Endothelial cell of umbilical vein (primary cell): Measurements from ENCODE around the gene HS3ST1. TPM values are rescaled to one million over a fixed set of nuclear protein-coding genes. Genes with fewer than 3 reads are reported as not detected.

Experiments used
- BruUV-seq: library from RNA; stranded (reverse); fragments of 400-500 nt; replicated peaks from 2 replicates; lab custom pipeline; 2021; lab: Mats Ljungman, UMichigan
- CTCF ChIA-PET: fragments of 300-600, 350-600 bp; sonication (Branson Sonifier 250); formaldehyde crosslinking; loops from one replicate; lab custom pipeline; 2021; ENCODE audit warnings: antibody characterized with exemption, inconsistent platforms; lab: Charles Lee
- POLR2A ChIA-PET: fragments of 300-600, 350-600 bp; sonication (Branson Sonifier 250); formaldehyde crosslinking; loops from one replicate; lab custom pipeline; 2021; ENCODE audit warnings: antibody characterized with exemption, inconsistent platforms; lab: Charles Lee
- DNase-seq: peaks from one replicate; pipeline ENCODE4 v3.0.0-alpha.2; 2011; ENCODE audit warnings: low read depth, low spot score
- FAIRE-seq: peaks from 2 replicates; lab custom pipeline; 2011; peaks lifted over from hg19 to GRCh38; lab: Jason Lieb, UNC
- H2AFZ ChIP-seq: 2 replicates; pipeline ENCODE4 v1.6.0; 2012; ENCODE audit warnings: low read depth, low read length, control low read depth, inconsistent platforms
- H3K27ac ChIP-seq: 2 replicates; pipeline ENCODE4 v1.5.1; 2011; ENCODE audit warnings: low read depth, mild to moderate bottlenecking, control low read depth, low read length, moderate library complexity; ENCODE audit not compliant: insufficient read depth
- H3K27me3 ChIP-seq, 2 experiments: 2 replicates each; pipeline versions ENCODE4 v1.6.0 to v1.6.1; 2011; ENCODE audit warnings: low read length in 2 of 2, mixed read lengths in 1 of 2; ENCODE audit not compliant: control insufficient read depth in 2 of 2, insufficient read depth in 2 of 2
- H3K36me3 ChIP-seq, 2 experiments: 2 replicates in 1 of 2; 3 replicates in 1 of 2; pipeline ENCODE4 v1.5.1; 2011; ENCODE audit warnings: low read length in 2 of 2, mild to moderate bottlenecking in 1 of 2, moderate library complexity in 1 of 2; ENCODE audit not compliant: control insufficient read depth in 2 of 2, insufficient read depth in 2 of 2; ENCODE audit errors: extremely low read depth in 1 of 2
- H3K4me1 ChIP-seq: 3 replicates; pipeline ENCODE4 v1.5.1; 2011; ENCODE audit warnings: mild to moderate bottlenecking, low read length; ENCODE audit not compliant: control insufficient read depth, insufficient read depth; ENCODE audit errors: extremely low read depth
- H3K4me2 ChIP-seq: 2 replicates; pipeline ENCODE4 v1.6.1; 2011; ENCODE audit warnings: low read length, control low read depth, mixed read lengths; ENCODE audit not compliant: insufficient read depth
- H3K4me3 ChIP-seq, 3 experiments: fragments of 200-600 bp in 1 of 3; sonication (generic), shearing (Covaris generic) in 1 of 3; replicated peaks in 1 of 3; 2 replicates each; pipeline ENCODE4 v1.5.1; 2011 to 2016; ENCODE audit warnings: control low read depth in 3 of 3, low read length in 3 of 3, mild to moderate bottlenecking in 2 of 3, inconsistent platforms in 1 of 3, low read depth in 1 of 3, moderate library complexity in 1 of 3; ENCODE audit not compliant: insufficient read depth in 1 of 3
- H3K79me2 ChIP-seq: 2 replicates; pipeline ENCODE4 v1.6.0; 2012; ENCODE audit warnings: low read length, inconsistent platforms; ENCODE audit not compliant: control insufficient read depth, insufficient read depth
- H3K9ac ChIP-seq: replicated peaks from 2 replicates; pipeline ENCODE3; 2011; ENCODE audit warnings: low read length, control low read depth; ENCODE audit not compliant: insufficient read depth; ENCODE audit errors: extremely low read depth
- H3K9me1 ChIP-seq: replicated peaks from 3 replicates; pipeline ENCODE4 v1.6.0; 2011; ENCODE audit warnings: mild to moderate bottlenecking, low read length; ENCODE audit not compliant: control insufficient read depth, insufficient read depth; ENCODE audit errors: extremely low read depth
- H3K9me3 ChIP-seq: replicated peaks from 2 replicates; pipeline ENCODE4 v1.5.1; 2012; ENCODE audit warnings: low read length, inconsistent platforms; ENCODE audit not compliant: control insufficient read depth, insufficient read depth
- H4K20me1 ChIP-seq: replicated peaks from 2 replicates; pipeline ENCODE3; 2011; ENCODE audit warnings: mild to moderate bottlenecking, low read length; ENCODE audit not compliant: control insufficient read depth, insufficient read depth; ENCODE audit errors: extremely low read depth
- CTCF ChIP-seq, 2 donors: IDR thresholded peaks; 1 replicate in 1 of 2; 2 replicates in 1 of 2; pipeline ENCODE4 v1.5.1; 2011; ENCODE audit warnings: low read length in 2 of 2, mild to moderate bottlenecking in 2 of 2, moderate library complexity in 2 of 2, control low read depth in 1 of 2, inconsistent platforms in 1 of 2, low read depth in 1 of 2; ENCODE audit not compliant: insufficient read depth in 1 of 2; ENCODE audit errors: extremely low read depth in 1 of 2
- EZH2 ChIP-seq: IDR thresholded peaks from 2 replicates; pipeline ENCODE4 v1.6.1; 2012; ENCODE audit warnings: borderline replicate concordance, low read depth, mild to moderate bottlenecking, moderate library complexity, low read length, inconsistent platforms; ENCODE audit not compliant: severe bottlenecking
- FOS ChIP-seq: IDR thresholded peaks from 2 replicates; pipeline ENCODE4 v1.6.1; 2011; ENCODE audit warnings: mild to moderate bottlenecking, low read length, moderate library complexity, borderline replicate concordance; ENCODE audit not compliant: insufficient read depth
- GATA2 ChIP-seq: IDR thresholded peaks from 2 replicates; pipeline ENCODE4 v1.7.0; 2011; ENCODE audit warnings: low read depth, mild to moderate bottlenecking, moderate library complexity, mixed read lengths, low read length; ENCODE audit not compliant: insufficient read length, insufficient read depth
- JUN ChIP-seq: IDR thresholded peaks from 2 replicates; pipeline ENCODE4 v1.6.1; 2011; ENCODE audit warnings: borderline replicate concordance, low read depth; ENCODE audit not compliant: insufficient read length, insufficient read depth
- MAX ChIP-seq: IDR thresholded peaks from 2 replicates; pipeline ENCODE4 v1.6.1; 2011; ENCODE audit not compliant: insufficient read depth, insufficient read length
- MYC ChIP-seq: IDR thresholded peaks from one replicate; pipeline ENCODE4 v1.6.1; 2011; ENCODE audit warnings: mild to moderate bottlenecking, low read depth, low read length
- POLR2A ChIP-seq: IDR thresholded peaks from 2 replicates; pipeline ENCODE4 v1.6.1; 2012; ENCODE audit warnings: low read depth, mild to moderate bottlenecking, control low read depth, low read length
- POLR2AphosphoS5 ChIP-seq: IDR thresholded peaks from 2 replicates; pipeline ENCODE4 v1.6.1; 2012; ENCODE audit warnings: low read depth, mild to moderate bottlenecking, control low read depth, low read length, moderate library complexity; ENCODE audit not compliant: insufficient read depth
- dilution Hi-C: fragments of 300-500 bp; cut with MboI; formaldehyde crosslinking; loops from one replicate; pipeline ENCODE4 v1.15.0; 2019; ENCODE audit warnings: low sequenced_read_pairs; ENCODE audit not compliant: extremely low pct_ligation_motif_present
- intact Hi-C: fragments of 100-400 bp; cut with micrococcal nuclease; formaldehyde crosslinking; loops from one replicate; pipeline ENCODE4 v1.10.0; 2022
- polyA plus RNA-seq, 4 experiments: library from polyadenylated mRNA; depleted of rRNA in 3 of 4; stranded (reverse) in 3 of 4; unstranded in 1 of 4; fragments of >200 nt; gene quantifications; 2 replicates each; pipeline versions ENCODE4 v1.2.1 to v1.2.3, GENCODE V29; 2011 to 2012; ENCODE audit warnings: missing spikeins in 1 of 4
- total RNA-seq: library from RNA; stranded (reverse); gene quantifications from 2 replicates; pipeline ENCODE4 v1.2.3, GENCODE V29; 2021

Gene HS3ST1
- total and polyA plus RNA-seq, 2 donors (not counting 3 experiments of a cell fraction or from before 2014, with no cell fraction given): 0.14 to 1.3 TPM

GRCh38 chr4:11436673-11437072, 8.0 kb upstream of the HS3ST1 start:
- POLR2A ChIA-PET: no interaction called here
- Histone ChIP-seq H3K36me3 (no peaks in the 10 kb centered on the region), H3K4me2 (no peak overlapping the region), H3K27me3 (no peaks in the 10 kb centered on the region), H4K20me1 (no peaks in the 10 kb centered on the region), H2AFZ (no peak overlapping the region), H3K4me3 (no peak overlapping the region), H3K9ac (no peak overlapping the region), H3K9me1 (no peaks in the 10 kb centered on the region), H3K79me2 (no peaks in the 10 kb centered on the region), H3K27ac (no peak overlapping the region), H3K4me1 (no peaks in the 10 kb centered on the region), H3K9me3 (no peaks in the 10 kb centered on the region)
- FAIRE-seq (no peak), DNase-seq (no peak)
- TF ChIP-seq EZH2 (no peak), MAX (no peak), FOS (no peak), GATA2 (no peak), MYC (no peak), CTCF (IDR thresholded peaks at IDR 0.05; ENCODE audit: extremely low read depth in 1 of 2, insufficient read depth in 1 of 2, low read depth in 1 of 2, low read length in 2 of 2) (no peak), JUN (no peak), POLR2A (no peak), POLR2AphosphoS5 (no peak)
- BruUV-seq: no TSS peak
- CTCF ChIA-PET: interaction anchor here (1.4 to 1.9 kb wide), 3 partner anchors 9 to 306 kb away, joined by 3 to 17 read pairs (median 9); no protein-coding TSS in a partner anchor
- intact Hi-C loops: no loop called here
- dilution Hi-C loops: no loop called here
